Mesenchymal stem cell (in vitro differentiated cells and primary cell): ENCODE measurements around the gene HPN.

ENCODE experiments used
- DNase-seq: peaks from one replicate; pipeline ENCODE4 v3.0.0-alpha.2; 2013
- H2AFZ ChIP-seq: one replicate; pipeline ENCODE4 v1.6.1; 2013; ENCODE audit warnings: low read depth, mild to moderate bottlenecking, control low read depth, inconsistent platforms, low read length, moderate library complexity
- H2AK5ac ChIP-seq: 2 replicates; pipeline ENCODE4 v1.6.1; 2013; ENCODE audit warnings: low read length, moderate library complexity, mild to moderate bottlenecking, inconsistent platforms; ENCODE audit not compliant: severe bottlenecking
- H2BK120ac ChIP-seq: one replicate; pipeline ENCODE4 v1.6.1; 2013; ENCODE audit warnings: low read depth, mild to moderate bottlenecking, inconsistent platforms, low read length, moderate library complexity
- H2BK12ac ChIP-seq, 2 experiments: one replicate each; pipeline ENCODE4 v1.6.1; 2013; ENCODE audit warnings: inconsistent platforms in 2 of 2, low read length in 2 of 2, mild to moderate bottlenecking in 2 of 2, moderate library complexity in 2 of 2, control low read depth in 1 of 2
- H2BK15ac ChIP-seq: one replicate; pipeline ENCODE4 v1.6.1; 2013; ENCODE audit warnings: mild to moderate bottlenecking, low read depth, inconsistent platforms; ENCODE audit not compliant: poor library complexity, severe bottlenecking
- H2BK5ac ChIP-seq: 2 replicates; pipeline ENCODE4 v1.6.1; 2013; ENCODE audit warnings: low read depth, mild to moderate bottlenecking, low read length, control low read depth, inconsistent platforms; ENCODE audit not compliant: poor library complexity, severe bottlenecking
- H3K14ac ChIP-seq, 2 experiments: one replicate each; pipeline ENCODE4 v1.6.1; 2013; ENCODE audit warnings: inconsistent platforms in 2 of 2, low read length in 2 of 2, control low read depth in 1 of 2, mild to moderate bottlenecking in 1 of 2, moderate library complexity in 1 of 2
- H3K18ac ChIP-seq, 2 experiments: one replicate each; pipeline ENCODE4 v1.6.1; 2013; ENCODE audit warnings: inconsistent platforms in 2 of 2, low read length in 2 of 2, control low read depth in 1 of 2, low read depth in 1 of 2, mild to moderate bottlenecking in 1 of 2
- H3K23ac ChIP-seq, 2 experiments: one replicate each; pipeline ENCODE4 v1.6.1; 2013; ENCODE audit warnings: inconsistent platforms in 2 of 2, low read length in 2 of 2, mild to moderate bottlenecking in 2 of 2, moderate library complexity in 2 of 2, control low read depth in 1 of 2
- H3K27ac ChIP-seq: 2 replicates; pipeline ENCODE4 v1.5.1; 2013; ENCODE audit warnings: mild to moderate bottlenecking, moderate library complexity, low read length, control low read depth, inconsistent platforms; ENCODE audit not compliant: poor library complexity, severe bottlenecking
- H3K27me3 ChIP-seq, 2 experiments: 2 replicates each; pipeline versions ENCODE4 v1.6.1 to v1.7.0; 2013; ENCODE audit warnings: low read length in 2 of 2, mild to moderate bottlenecking in 2 of 2, moderate library complexity in 2 of 2, control low read depth in 1 of 2, inconsistent platforms in 1 of 2; ENCODE audit not compliant: control insufficient read depth in 1 of 2, insufficient read depth in 1 of 2
- H3K36me3 ChIP-seq, 2 experiments: 2 replicates each; pipeline versions ENCODE4 v1.6.1 to v1.7.0; 2013; ENCODE audit warnings: low read length in 2 of 2, control low read depth in 1 of 2, inconsistent platforms in 1 of 2, low read depth in 1 of 2, mild to moderate bottlenecking in 1 of 2; ENCODE audit not compliant: insufficient read depth in 2 of 2, control insufficient read depth in 1 of 2
- H3K4ac ChIP-seq, 2 experiments: one replicate each; pipeline ENCODE4 v1.6.1; 2013; ENCODE audit warnings: inconsistent platforms in 2 of 2, low read length in 2 of 2, mild to moderate bottlenecking in 2 of 2, moderate library complexity in 2 of 2, control low read depth in 1 of 2, low read depth in 1 of 2
- H3K4me1 ChIP-seq: 2 replicates; pipeline ENCODE4 v1.6.1; 2013; ENCODE audit warnings: low read depth, low read length, control low read depth; ENCODE audit not compliant: control insufficient read depth, insufficient read depth
- H3K4me2 ChIP-seq: 2 replicates; pipeline ENCODE4 v1.6.1; 2013; ENCODE audit warnings: low read length, mild to moderate bottlenecking, inconsistent platforms; ENCODE audit not compliant: poor library complexity, severe bottlenecking
- H3K4me3 ChIP-seq, 2 experiments: 2 replicates each; pipeline versions ENCODE4 v1.5.1 to v1.7.0; 2013; ENCODE audit warnings: low read length in 2 of 2, mild to moderate bottlenecking in 2 of 2, control low read depth in 1 of 2, low read depth in 1 of 2; ENCODE audit not compliant: insufficient read depth in 1 of 2
- H3K79me1 ChIP-seq: replicated peaks from 2 replicates; pipeline ENCODE4 v1.6.1; 2013; ENCODE audit warnings: mild to moderate bottlenecking, control low read depth, low read length, inconsistent platforms; ENCODE audit not compliant: poor library complexity, severe bottlenecking
- H3K9ac ChIP-seq: 2 replicates; pipeline ENCODE4 v1.7.0; 2013; ENCODE audit warnings: mild to moderate bottlenecking, low read length, moderate library complexity
- H3K9me3 ChIP-seq: 2 replicates; pipeline ENCODE4 v1.7.0; 2013; ENCODE audit warnings: mild to moderate bottlenecking, low read length; ENCODE audit not compliant: control insufficient read depth
- H4K8ac ChIP-seq: one replicate; pipeline ENCODE4 v1.6.1; 2013; ENCODE audit warnings: inconsistent platforms, mild to moderate bottlenecking, low read length, moderate library complexity
- H4K91ac ChIP-seq: one replicate; pipeline ENCODE4 v1.6.1; 2013; ENCODE audit warnings: mild to moderate bottlenecking, low read length, inconsistent platforms
- WGBS: methylation state at CpG from one replicate; pipeline ENCODE4 v1.1.7; 2013; ENCODE audit warnings: mixed read lengths; 5-methylcytosine and 5-hydroxymethylcytosine counted together

The HPN gene

DNA sequence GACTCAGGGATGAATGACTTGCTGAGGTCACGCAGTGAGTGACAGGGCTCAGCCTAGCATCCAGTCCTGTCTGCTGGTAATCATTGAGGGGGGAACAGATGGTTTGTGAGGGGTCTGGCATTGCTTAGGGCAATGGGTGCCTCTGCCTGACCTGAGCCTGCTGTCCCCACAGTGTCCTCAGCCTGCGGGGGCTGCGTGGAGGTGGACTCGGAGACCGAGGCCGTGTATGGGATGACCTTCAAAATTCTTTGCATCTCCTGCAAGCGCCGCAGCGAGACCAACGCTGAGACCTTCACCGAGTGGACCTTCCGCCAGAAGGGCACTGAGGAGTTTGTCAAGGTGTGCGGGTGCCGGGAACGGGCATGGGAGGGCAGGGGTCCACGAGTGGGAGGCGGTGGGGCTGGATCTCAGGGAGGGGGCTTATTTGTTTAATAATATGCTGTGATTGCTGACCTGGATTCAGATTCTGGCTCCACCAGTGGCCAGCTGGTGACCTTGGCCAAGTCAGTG is 9.1 kb upstream of the HPN start:
- Histone ChIP-seq H4K8ac (no peak overlapping the region), H3K18ac (no peak overlapping the region), H3K9ac (no peak overlapping the region), H3K4me1 (peaks cover 27% of the 10 kb centered on the region), H3K9me3 (no peaks in the 10 kb centered on the region), H4K91ac (peak overlapping the region; percentile 20), H3K79me1 (no peaks in the 10 kb centered on the region), H3K23ac (no peak overlapping the region), H3K36me3 (peaks cover 20% of the 10 kb centered on the region in 2 experiments), H3K27ac (no peak overlapping the region), H2AK5ac (no peak overlapping the region), H3K14ac (no peak overlapping the region), H3K4ac (no peak overlapping the region), H2BK120ac (no peak overlapping the region), H2BK15ac (no peak overlapping the region), H3K4me3 (no peak overlapping the region), H3K27me3 (peaks cover 16 to 18% of the 10 kb centered on the region in 2 experiments), H2BK12ac (no peak overlapping the region), H2BK5ac (no peak overlapping the region), H2AFZ (no peak overlapping the region), H3K4me2 (no peak overlapping the region)
- no peak for DNase-seq
- 98% methylated on average over 17 of the region's 17 CpGs for WGBS

DNA sequence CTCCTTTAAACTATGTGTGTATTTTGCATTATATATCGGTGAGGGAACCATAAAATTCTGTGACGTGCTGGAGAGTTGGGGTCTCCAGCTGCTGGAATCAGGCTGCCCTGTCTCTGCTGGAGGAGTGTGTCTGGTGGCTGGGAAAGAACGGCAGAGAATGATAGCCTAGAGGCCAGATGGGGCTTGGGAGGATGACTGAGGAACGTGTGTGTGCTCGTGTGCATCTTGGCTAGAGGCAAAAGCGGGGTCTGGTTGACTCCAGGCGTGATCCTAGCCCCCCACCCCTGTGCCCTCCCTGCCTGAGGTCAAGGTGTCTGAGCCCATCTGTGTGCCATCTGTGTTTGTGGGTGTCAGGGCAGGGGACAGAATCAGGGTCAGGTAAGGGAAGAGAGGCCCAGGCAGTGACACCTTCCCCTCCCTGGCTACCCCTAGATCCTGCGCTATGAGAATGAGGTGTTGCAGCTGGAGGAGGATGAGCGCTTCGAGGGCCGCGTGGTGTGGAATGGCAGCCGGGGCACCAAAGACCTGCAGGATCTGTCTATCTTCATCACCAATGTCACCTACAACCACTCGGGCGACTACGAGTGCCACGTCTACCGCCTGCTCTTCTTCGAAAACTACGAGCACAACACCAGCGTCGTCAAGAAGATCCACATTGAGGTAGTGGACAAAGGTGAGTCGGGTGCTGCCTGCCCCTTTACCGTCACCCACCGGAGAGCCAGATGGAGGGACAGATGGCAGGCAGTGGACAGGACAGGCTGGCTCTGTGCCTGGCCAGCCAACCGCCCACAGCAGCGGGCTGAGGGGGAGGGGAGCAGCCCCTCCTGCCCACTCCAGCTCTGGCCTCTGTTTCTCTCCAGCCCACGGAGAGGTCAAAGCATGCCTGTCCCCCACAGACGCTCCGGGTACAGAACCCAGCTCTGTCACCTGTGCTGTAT is 8.2 kb upstream of the HPN start:
- Histone ChIP-seq H3K4me1 (peaks cover 23% of the 10 kb centered on the region), H3K27me3 (peaks cover 16 to 18% of the 10 kb centered on the region in 2 experiments), H2BK5ac (no peak overlapping the region), H3K4ac (no peak overlapping the region), H3K14ac (peak overlapping the region in 1 of 2 experiments; percentile 71), H3K9ac (no peak overlapping the region), H2BK120ac (no peak overlapping the region), H2BK12ac (peak overlapping the region in 1 of 2 experiments; percentile 38), H2BK15ac (no peak overlapping the region), H2AK5ac (no peak overlapping the region), H3K79me1 (no peaks in the 10 kb centered on the region), H3K36me3 (peaks cover 11% of the 10 kb centered on the region in 2 experiments), H4K91ac (no peak overlapping the region), H2AFZ (no peak overlapping the region), H3K23ac (no peak overlapping the region), H3K9me3 (no peaks in the 10 kb centered on the region), H3K4me3 (peak overlapping the region in 1 of 2 experiments; percentile 21), H3K18ac (no peak overlapping the region), H3K4me2 (no peak overlapping the region), H4K8ac (no peak overlapping the region), H3K27ac (no peak overlapping the region)
- WGBS: 91% methylated on average over 30 of the region's 30 CpGs
- DNase-seq: no peak

DNA sequence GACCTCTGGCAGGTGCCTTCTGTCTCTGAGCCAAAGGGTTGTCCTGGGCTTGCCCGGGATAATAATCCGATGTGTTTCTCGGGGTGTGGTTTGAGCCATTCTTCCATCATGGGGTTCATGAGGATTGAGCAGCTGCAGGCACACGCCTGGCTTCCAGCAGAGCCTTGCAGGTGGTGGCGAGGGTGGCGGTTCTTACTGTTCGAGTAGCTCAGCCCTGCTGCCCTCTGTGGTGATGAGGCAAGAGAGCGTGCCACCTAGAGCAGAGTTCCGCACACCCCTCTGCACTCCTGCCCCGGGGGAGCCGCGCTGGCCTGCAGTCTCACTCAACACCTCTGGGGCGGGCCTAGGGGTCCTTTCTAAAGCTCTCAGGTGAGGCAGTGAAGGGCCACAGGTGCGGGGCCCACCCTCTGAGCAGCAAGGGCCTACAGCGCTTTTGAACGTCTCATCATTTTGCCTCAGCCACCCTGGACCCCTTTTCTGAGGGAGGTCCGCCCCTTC is 7.5 kb upstream of the HPN start:
- Histone ChIP-seq H2BK120ac (no peak overlapping the region), H3K23ac (no peak overlapping the region), H3K18ac (no peak overlapping the region), H4K91ac (no peak overlapping the region), H3K4me2 (no peak overlapping the region), H3K4me3 (no peak overlapping the region), H3K4ac (no peak overlapping the region), H3K27me3 (peaks cover 16 to 18% of the 10 kb centered on the region in 2 experiments), H4K8ac (no peak overlapping the region), H3K27ac (no peak overlapping the region), H3K79me1 (no peaks in the 10 kb centered on the region), H2BK5ac (no peak overlapping the region), H3K9ac (no peak overlapping the region), H2AFZ (no peak overlapping the region), H2BK15ac (no peak overlapping the region), H3K4me1 (peaks cover 26% of the 10 kb centered on the region), H2AK5ac (no peak overlapping the region), H3K36me3 (peaks cover 10 to 11% of the 10 kb centered on the region in 2 experiments), H3K9me3 (no peaks in the 10 kb centered on the region), H2BK12ac (no peak overlapping the region), H3K14ac (no peak overlapping the region)
- 96% methylated on average over 17 of the region's 17 CpGs for WGBS
- DNase-seq: no peak
